RWPE1 (cell line): ENCODE data around the gene NECTIN3.

Experiments used
- CTCF ChIA-PET: fragments of 350-600 bp; sonication (Branson Sonifier 250); formaldehyde crosslinking; extraction: SDS; loops from one replicate; lab custom pipeline; 2021; lab: Yijun Ruan, JAX
- POLR2A ChIA-PET: fragments of 400-600 bp; formaldehyde crosslinking; extraction: SDS; loops from one replicate; lab custom pipeline; 2020; ENCODE audit warnings: antibody characterized with exemption; ENCODE audit not compliant: low non-redundant PET; lab: Yijun Ruan, JAX
- DNase-seq: peaks from one replicate; pipeline ENCODE4 v3.0.0; 2012; ENCODE audit warnings: low spot score
- H3K27ac ChIP-seq: fragments of 450-650 bp; 2 replicates; pipeline ENCODE4 v1.5.1; 2017
- TF ChIP-seq, protein P1 (sequence below): fragments of 450-650 bp; conservative IDR thresholded peaks from 2 replicates; pipeline ENCODE4 v1.5.1; 2017; ENCODE audit warnings: low read depth, mild to moderate bottlenecking

NECTIN3 gene

DNA sequence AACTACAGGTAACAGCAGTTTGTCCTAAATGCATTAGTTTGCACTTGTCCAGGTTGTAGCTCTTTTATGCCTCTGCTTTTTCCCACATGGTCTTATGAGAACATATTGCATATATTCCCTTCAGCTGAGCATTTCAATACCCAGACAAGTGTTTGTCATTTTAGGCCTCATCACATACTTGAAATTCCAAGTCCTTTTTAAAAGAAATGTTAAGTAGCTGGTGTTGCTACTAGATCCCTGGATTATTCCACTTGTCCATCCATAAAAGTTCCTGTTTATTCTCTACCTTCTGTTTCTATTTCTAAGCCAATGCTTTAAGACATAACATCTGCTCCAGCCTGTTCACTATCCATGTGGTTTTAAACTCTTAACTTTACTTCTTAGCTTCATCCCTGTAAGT lies 128.4 kb downstream of the NECTIN3 start:
- no peak overlapping the region for H3K27ac ChIP-seq
- no peak for DNase-seq
- POLR2A ChIA-PET = no interaction called here
- CTCF ChIA-PET = interaction anchor here (0.9 kb wide), 1 partner anchor 119 kb away, joined by 3 read pairs; no protein-coding TSS in a partner anchor
- TF ChIP-seq, protein P1, sequence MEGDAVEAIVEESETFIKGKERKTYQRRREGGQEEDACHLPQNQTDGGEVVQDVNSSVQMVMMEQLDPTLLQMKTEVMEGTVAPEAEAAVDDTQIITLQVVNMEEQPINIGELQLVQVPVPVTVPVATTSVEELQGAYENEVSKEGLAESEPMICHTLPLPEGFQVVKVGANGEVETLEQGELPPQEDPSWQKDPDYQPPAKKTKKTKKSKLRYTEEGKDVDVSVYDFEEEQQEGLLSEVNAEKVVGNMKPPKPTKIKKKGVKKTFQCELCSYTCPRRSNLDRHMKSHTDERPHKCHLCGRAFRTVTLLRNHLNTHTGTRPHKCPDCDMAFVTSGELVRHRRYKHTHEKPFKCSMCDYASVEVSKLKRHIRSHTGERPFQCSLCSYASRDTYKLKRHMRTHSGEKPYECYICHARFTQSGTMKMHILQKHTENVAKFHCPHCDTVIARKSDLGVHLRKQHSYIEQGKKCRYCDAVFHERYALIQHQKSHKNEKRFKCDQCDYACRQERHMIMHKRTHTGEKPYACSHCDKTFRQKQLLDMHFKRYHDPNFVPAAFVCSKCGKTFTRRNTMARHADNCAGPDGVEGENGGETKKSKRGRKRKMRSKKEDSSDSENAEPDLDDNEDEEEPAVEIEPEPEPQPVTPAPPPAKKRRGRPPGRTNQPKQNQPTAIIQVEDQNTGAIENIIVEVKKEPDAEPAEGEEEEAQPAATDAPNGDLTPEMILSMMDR = no peak

DNA sequence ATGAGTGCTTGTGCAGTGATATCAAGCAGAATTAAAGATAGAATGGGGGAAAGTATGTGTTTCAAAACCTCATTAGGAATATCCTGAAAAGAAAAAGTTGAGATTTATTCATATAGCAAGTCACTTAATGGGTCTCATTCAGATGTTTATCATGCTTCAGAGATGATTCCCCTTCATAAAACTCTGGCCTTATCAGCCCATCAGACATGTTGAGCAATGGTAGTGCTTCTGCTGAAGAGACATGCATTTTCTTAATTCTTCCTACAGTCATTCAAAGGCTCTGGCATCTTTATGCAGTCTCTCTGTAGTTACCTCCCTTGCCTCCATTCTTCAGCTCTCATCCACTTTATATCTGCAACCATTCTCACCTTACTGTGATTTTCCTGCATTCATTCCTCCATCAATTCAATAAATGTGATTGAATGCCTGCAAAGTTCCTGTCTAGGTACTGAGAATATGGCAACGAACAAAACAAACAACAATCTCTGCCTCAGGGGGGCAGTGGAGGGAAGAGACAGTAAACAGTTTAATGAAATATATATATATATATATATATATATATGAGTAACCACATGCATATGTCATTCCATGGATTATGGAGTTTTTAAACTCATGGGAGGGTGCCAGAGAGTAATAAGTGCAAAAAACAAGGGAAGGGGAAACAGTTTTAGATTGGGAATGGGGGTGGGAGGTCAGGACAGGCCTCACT lies 138.5 kb downstream of the NECTIN3 start:
- no peak overlapping the region for H3K27ac ChIP-seq
- TF ChIP-seq, protein P1 = no peak
- no peak for DNase-seq
- CTCF ChIA-PET = no interaction called here
- POLR2A ChIA-PET = no interaction called here

DNA sequence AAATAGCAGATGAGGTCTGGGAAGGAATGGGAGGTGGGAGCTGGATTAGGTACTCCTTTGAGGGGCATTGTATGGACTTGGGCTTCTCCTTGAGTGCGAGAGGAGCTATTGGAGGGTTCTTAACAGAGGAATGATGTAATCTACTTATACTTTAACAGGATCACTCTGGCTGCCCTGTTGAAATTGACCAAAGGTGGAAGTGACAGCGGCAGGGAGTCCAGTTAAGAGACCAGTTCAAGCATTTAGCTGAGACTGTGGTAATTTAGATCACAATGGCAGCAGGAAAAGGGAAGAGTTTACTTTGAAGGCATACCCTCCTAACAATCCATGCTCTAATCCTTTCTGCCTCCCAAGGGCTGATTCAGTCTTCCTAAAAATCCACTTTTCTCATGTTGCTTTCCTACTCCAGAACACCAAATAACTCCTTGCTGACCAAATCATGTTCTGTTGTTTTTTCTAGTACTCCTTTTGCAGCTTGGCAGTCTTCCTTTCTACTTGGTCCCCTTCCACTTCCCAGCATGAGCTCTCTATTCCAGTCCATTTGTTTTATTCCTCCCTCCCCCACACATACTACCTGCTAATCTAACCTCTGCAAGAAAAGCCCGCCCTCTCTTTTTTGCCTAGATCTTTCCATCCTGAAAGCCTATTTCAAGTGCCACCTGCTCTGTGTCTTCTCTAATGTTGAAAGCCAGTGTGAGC lies 139.4 kb downstream of the NECTIN3 start:
- DNase-seq = no peak

GRCh38 chr3:111212511-111212910 lies 140.9 kb downstream of the NECTIN3 start:
- no peak overlapping the region for H3K27ac ChIP-seq
- TF ChIP-seq, protein P1 = no peak
- no peak for DNase-seq
- ChIA-PET CTCF (no interaction called here), POLR2A (no interaction called here)

More for the DNA sequence above, 139.4 kb downstream of the NECTIN3 start:
- no peak overlapping the region for H3K27ac ChIP-seq
- POLR2A ChIA-PET = no interaction called here
- TF ChIP-seq, protein P1 = no peak
- CTCF ChIA-PET = no interaction called here

- H3K27ac ChIP-seq = no peak overlapping the region
- ChIA-PET POLR2A (no interaction called here), CTCF (no interaction called here)
- TF ChIP-seq, protein P1 = no peak
- no peak for DNase-seq
Observed at GRCh38 chr3:111215481-111215880, 143.9 kb downstream of the NECTIN3 start.

DNA sequence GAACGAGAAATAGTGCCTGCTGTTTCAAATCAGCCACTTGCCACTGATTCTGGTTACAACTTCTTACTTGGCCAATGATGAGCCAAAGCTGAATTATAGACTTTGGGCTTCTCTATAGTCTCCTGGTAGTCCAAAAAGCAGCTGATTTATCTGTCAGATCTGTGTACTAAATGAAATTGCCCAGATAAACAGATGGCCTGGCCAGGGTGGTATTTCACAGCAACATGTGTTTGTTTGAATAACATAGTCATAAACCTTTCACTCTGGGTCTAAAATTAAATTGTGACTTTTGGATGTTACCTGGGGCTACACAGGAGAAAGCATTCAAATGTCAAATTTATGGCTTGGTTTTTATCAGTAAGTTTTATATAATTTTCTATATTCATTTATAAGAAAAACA lies 147.0 kb downstream of the NECTIN3 start:
- no peak overlapping the region for H3K27ac ChIP-seq
- POLR2A ChIA-PET = no interaction called here
- no peak for DNase-seq
- TF ChIP-seq, protein P1 = no peak
- CTCF ChIA-PET = no interaction called here
